ENCODE data around the gene ITSN1.
"Not testable (repeated sequence)": the region's sequence is repeated elsewhere in the genome, so short reads cannot be mapped to it uniquely, and the experiment has no call there.

ITSN1 gene

GRCh38 chr21:33684068-33684467 is 41.8 kb downstream of the ITSN1 start:
- no peak for DNase-seq

GRCh38 chr21:33684923-33685560 is 42.7 kb downstream of the ITSN1 start:
- no peak for DNase-seq

- DNase-seq: no peak
Observed at GRCh38 chr21:33685613-33686197, 43.4 kb downstream of the ITSN1 start.

GRCh38 chr21:33686386-33686785 is 44.1 kb downstream of the ITSN1 start:
- DNase-seq: no peak

- no peak for DNase-seq
Observed at GRCh38 chr21:33687634-33688033, 45.3 kb downstream of the ITSN1 start.

GRCh38 chr21:33688353-33688752 is 46.1 kb downstream of the ITSN1 start:
- no peak for DNase-seq

GRCh38 chr21:33690874-33691273 is 48.6 kb downstream of the ITSN1 start:
- DNase-seq: no peak

- DNase-seq: no peak
Observed at GRCh38 chr21:33691945-33692603, 49.8 kb downstream of the ITSN1 start.

GRCh38 chr21:33695813-33696212 is 53.5 kb downstream of the ITSN1 start:
- no peak for DNase-seq

GRCh38 chr21:33696465-33696864 is 54.2 kb downstream of the ITSN1 start:
- no peak for DNase-seq

- no peak for DNase-seq
Observed at GRCh38 chr21:33698087-33698860, 56.0 kb downstream of the ITSN1 start.

GRCh38 chr21:33699277-33699676 is 57.0 kb downstream of the ITSN1 start:
- DNase-seq: no peak

- DNase-seq: no peak
Observed at GRCh38 chr21:33700491-33700890, 58.2 kb downstream of the ITSN1 start.

GRCh38 chr21:33703750-33704606 is 61.7 kb downstream of the ITSN1 start:
- DNase-seq: no peak

- no peak for DNase-seq
Observed at GRCh38 chr21:33707846-33708245, 65.5 kb downstream of the ITSN1 start.

- DNase-seq: no peak
Observed at GRCh38 chr21:33708874-33709273, 66.6 kb downstream of the ITSN1 start.

GRCh38 chr21:33712022-33712803 is 69.9 kb downstream of the ITSN1 start:
- no peak for DNase-seq

GRCh38 chr21:33721081-33721480 is 78.8 kb downstream of the ITSN1 start:
- no peak for DNase-seq

- DNase-seq: not testable (repeated sequence)
Observed at GRCh38 chr21:33729139-33729538, 86.8 kb downstream of the ITSN1 start.

- no peak for DNase-seq
Observed at GRCh38 chr21:33729641-33730040, 87.3 kb downstream of the ITSN1 start.

- DNase-seq: no peak
Observed at GRCh38 chr21:33731447-33731846, 89.1 kb downstream of the ITSN1 start.

- no peak for DNase-seq
Observed at GRCh38 chr21:33732038-33732437, 89.7 kb downstream of the ITSN1 start.
